ENCODE data around the gene MYO1G.
"Not testable (repeated sequence)": the region's sequence is repeated elsewhere in the genome, so short reads cannot be mapped to it uniquely, and the experiment has no call there.

MYO1G gene

DNA sequence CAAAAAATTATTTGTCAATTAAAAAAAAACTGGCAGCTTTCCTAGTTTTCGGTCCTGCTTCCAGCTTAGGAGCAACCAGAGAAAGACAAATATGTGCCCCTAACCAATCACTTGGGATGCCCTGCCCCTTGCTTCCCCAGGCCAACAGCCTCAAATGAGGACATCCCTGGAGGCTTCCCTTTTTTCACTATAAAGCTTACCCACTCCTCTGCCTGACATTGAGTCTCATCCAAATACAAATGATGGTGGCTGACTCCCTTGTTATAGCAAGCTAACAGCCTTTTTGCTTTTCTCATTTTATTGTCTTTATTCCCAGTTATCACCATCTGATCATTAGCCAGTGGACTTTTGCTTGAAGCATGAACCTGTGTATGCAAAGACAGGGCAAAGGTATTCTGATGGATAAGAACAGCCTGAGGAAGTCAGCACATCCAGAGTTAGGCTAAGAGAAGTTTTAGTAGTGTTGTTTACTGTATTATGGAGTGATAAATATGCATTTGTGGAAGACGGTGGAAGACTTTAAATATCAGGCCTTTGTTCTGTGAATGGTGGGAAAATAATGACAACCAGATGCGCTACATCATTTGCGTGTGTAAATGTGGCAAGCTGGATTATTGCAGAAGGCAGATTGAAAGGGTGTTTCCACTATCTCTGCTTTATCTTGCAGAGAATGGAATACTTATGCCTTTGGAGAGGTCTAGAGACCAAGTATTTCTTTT lies 19.5 kb upstream of the MYO1G start:
- peaks cover 6% of the 10 kb centered on the region for H3K36me3 ChIP-seq (ENCODE audit: insufficient read depth, low read length)

DNA sequence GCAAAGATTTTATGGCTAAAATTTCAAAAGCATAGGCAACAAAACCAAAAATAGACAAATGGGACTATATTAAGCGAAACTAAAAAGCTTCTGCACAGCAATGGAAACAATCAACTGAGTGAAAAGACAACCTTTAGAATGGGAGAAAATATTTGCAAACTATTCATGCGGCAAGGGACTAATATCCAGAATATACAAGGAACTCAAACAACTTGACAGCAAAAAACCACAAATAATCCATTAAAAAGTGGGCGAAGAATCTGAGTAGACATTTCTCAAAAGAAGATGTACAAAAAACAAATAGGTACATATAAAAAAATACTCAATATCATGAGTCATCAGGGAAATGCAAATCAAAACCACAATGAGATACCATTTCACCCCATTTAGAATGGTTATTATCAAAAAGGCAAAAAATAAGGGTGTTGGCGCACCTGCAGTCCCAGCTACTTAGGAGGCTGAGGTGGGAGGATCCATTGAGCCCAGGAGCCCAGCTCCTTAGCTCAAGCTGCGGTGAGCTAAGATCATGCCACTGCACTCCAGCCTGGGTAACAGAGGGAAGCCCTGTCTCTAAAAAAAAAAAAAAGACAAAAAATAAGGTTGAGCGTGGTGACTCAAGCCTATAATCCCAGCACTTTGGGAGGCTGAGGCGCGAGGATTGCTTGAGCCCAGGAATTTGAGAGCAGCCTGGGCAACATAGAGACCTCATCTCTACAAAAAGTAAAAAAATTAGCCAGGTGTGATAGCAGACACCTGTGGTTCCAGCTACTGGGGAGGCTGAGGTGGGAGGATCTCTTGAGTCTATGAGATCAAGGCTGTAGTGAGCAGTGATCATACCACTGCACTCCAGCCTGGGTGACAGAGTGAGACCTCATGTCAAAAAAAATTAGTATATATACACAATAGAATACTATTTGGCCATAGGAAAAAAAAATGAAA lies 17.0 kb upstream of the MYO1G start:
- TF ChIP-seq, protein P1, sequence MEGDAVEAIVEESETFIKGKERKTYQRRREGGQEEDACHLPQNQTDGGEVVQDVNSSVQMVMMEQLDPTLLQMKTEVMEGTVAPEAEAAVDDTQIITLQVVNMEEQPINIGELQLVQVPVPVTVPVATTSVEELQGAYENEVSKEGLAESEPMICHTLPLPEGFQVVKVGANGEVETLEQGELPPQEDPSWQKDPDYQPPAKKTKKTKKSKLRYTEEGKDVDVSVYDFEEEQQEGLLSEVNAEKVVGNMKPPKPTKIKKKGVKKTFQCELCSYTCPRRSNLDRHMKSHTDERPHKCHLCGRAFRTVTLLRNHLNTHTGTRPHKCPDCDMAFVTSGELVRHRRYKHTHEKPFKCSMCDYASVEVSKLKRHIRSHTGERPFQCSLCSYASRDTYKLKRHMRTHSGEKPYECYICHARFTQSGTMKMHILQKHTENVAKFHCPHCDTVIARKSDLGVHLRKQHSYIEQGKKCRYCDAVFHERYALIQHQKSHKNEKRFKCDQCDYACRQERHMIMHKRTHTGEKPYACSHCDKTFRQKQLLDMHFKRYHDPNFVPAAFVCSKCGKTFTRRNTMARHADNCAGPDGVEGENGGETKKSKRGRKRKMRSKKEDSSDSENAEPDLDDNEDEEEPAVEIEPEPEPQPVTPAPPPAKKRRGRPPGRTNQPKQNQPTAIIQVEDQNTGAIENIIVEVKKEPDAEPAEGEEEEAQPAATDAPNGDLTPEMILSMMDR (IDR thresholded peaks at IDR 0.05; ENCODE audit: borderline replicate concordance, extremely low read depth, low read length, poor library complexity, severe bottlenecking), result no peak
- no peak for TF ChIP-seq EZH2 (IDR thresholded peaks at IDR 0.05; ENCODE audit: borderline replicate concordance, low read depth, low read length, severe bottlenecking)
- H3K79me2 ChIP-seq (ENCODE audit: insufficient read depth, low read length), result peaks cover 7% of the 10 kb centered on the region
- no peaks in the 10 kb centered on the region for H3K9me3 ChIP-seq (ENCODE audit: insufficient read depth, low read length, severe bottlenecking)
- no peak overlapping the region for H2AFZ ChIP-seq (ENCODE audit: low read depth, low read length)
- H4K20me1 ChIP-seq (ENCODE audit: insufficient read depth, low read length), result 0 out of 2 replicates have a peak, but pooled peaks cover 3% of the 10 kb centered on the region
- H3K4me2 ChIP-seq (ENCODE audit: insufficient read depth, low read length), result no peak overlapping the region
- no peak for ATAC-seq (ENCODE audit: insufficient read depth, low read depth)
- no peaks in the 10 kb centered on the region for H3K36me3 ChIP-seq (ENCODE audit: insufficient read depth, low read length)
- H3K4me1 ChIP-seq (ENCODE audit: insufficient read depth, low read length), result peaks cover 26% of the 10 kb centered on the region
- no peak for DNase-seq
- H3K9ac ChIP-seq (ENCODE audit: low read depth, low read length), result no peak overlapping the region
- H3K27me3 ChIP-seq (ENCODE audit: insufficient read depth, low read length, poor library complexity), result no peaks in the 10 kb centered on the region
- no peak overlapping the region for H3K27ac ChIP-seq (ENCODE audit: low read length)
- H3K4me3 ChIP-seq (ENCODE audit: low read depth in 1 of 2, low read length in 2 of 2), result no peak overlapping the region

More for the DNA sequence above, 19.5 kb upstream of the MYO1G start:
- peak overlapping the region; percentile 60 to 68; a peak in 3 of 4 replicates for H3K4me3 ChIP-seq (ENCODE audit: low read depth in 1 of 2, low read length in 2 of 2)
- H3K4me1 ChIP-seq (ENCODE audit: insufficient read depth, low read length), result peaks cover 45% of the 10 kb centered on the region
- ATAC-seq (ENCODE audit: insufficient read depth, low read depth) (no peak), DNase-seq (no peak)
- peak overlapping the region; percentile 78 for H3K4me2 ChIP-seq (ENCODE audit: insufficient read depth, low read length)
- TF ChIP-seq EZH2 (IDR thresholded peaks at IDR 0.05; ENCODE audit: borderline replicate concordance, low read depth, low read length, severe bottlenecking), result no peak
- TF ChIP-seq, protein P1 (IDR thresholded peaks at IDR 0.05; ENCODE audit: borderline replicate concordance, extremely low read depth, low read length, poor library complexity, severe bottlenecking), result no peak
- H3K9ac ChIP-seq (ENCODE audit: low read depth, low read length), result peak overlapping the region; percentile 69
- H3K79me2 ChIP-seq (ENCODE audit: insufficient read depth, low read length), result peaks cover 31% of the 10 kb centered on the region
- no peaks in the 10 kb centered on the region for H3K9me3 ChIP-seq (ENCODE audit: insufficient read depth, low read length, severe bottlenecking)
- peak overlapping the region; percentile 88 for H3K27ac ChIP-seq (ENCODE audit: low read length)
- H4K20me1 ChIP-seq (ENCODE audit: insufficient read depth, low read length), result peaks cover 20% of the 10 kb centered on the region
- no peaks in the 10 kb centered on the region for H3K27me3 ChIP-seq (ENCODE audit: insufficient read depth, low read length, poor library complexity)
- peak overlapping the region; percentile 34 for H2AFZ ChIP-seq (ENCODE audit: low read depth, low read length)

DNA sequence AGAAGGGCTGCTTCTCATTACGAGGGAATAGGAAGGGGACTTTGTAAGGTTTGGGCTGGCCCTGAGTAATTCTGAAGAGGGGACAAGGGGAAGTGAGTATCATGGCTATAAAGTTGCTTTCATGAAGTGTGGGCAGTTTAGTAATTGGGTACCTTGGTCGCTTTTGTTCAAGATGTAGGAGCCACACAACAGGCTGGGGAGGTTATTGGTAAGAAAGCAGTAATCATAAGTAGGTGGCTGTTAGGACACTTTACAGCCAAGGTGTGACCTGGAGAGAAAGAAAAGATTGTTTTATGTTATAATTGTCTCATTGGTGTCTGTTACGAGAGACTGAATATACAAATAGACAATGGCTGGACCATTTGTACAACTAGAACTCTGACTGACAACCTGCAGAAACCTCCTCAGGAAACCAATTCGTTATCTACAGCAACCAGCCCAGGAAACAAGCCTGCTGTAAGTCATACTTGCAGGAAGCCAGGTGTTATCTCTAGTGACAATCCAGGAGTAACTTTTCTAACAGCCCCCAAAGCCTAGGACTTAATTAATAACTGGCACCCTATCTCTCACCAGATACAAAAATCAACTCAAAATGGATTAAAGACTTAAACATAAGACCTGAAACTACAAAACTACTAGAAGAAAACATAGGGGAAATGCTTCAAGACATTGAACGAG lies 16.2 kb upstream of the MYO1G start:
- no peak overlapping the region for H3K27ac ChIP-seq (ENCODE audit: low read length)

DNA sequence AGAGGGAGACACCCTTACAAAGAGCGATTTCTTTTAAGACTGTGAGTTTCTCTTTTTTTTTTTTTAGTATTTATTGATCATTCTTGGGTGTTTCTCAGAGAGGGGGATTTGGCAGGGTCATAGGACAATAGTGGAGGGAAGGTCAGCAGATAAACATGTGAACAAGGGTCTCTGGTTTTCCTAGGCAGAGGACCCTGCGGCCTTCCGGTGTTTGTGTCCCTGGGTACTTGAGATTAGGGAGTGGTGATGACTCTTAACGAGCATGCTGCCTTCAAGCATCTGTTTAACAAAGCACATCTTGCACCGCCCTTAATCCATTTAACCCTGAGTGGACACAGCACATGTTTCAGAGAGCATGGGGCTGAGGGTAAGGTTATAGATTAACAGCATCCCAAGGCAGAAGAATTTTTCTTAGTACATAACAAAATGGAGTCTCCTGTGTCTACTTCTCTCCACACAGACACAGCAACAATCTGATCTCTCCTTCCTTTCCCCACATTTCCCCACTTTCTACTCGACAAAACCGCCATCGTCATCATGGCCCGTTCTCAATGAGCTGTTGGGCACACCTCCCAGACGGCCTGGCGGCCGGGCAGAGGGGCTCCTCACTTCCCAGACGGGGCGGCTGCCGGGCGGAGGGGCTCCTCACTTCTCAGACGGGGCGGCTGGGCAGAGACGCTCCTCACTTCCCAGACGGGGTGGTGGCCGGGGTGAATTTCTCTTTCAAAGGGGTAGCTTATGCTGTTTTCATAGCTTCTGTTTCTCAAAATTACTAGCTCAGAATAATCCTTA lies 13.4 kb upstream of the MYO1G start:
- H3K4me2 ChIP-seq (ENCODE audit: insufficient read depth, low read length); H3K79me2 ChIP-seq (ENCODE audit: insufficient read depth, low read length); H3K9ac ChIP-seq (ENCODE audit: low read depth, low read length); ATAC-seq (ENCODE audit: insufficient read depth, low read depth); DNase-seq; H3K9me3 ChIP-seq (ENCODE audit: insufficient read depth, low read length, severe bottlenecking); H2AFZ ChIP-seq (ENCODE audit: low read depth, low read length); H3K27me3 ChIP-seq (ENCODE audit: insufficient read depth, low read length, poor library complexity); H4K20me1 ChIP-seq (ENCODE audit: insufficient read depth, low read length); H3K27ac ChIP-seq (ENCODE audit: low read length); H3K36me3 ChIP-seq (ENCODE audit: insufficient read depth, low read length); H3K4me3 ChIP-seq (ENCODE audit: low read depth in 1 of 2, low read length in 2 of 2): not testable (repeated sequence)
- peaks cover 17% of the 10 kb centered on the region for H3K4me1 ChIP-seq (ENCODE audit: insufficient read depth, low read length)

More for the DNA sequence above, 16.2 kb upstream of the MYO1G start:
- no peak overlapping the region for H3K9ac ChIP-seq (ENCODE audit: low read depth, low read length)
- DNase-seq (no peak), ATAC-seq (ENCODE audit: insufficient read depth, low read depth) (no peak)
- no peaks in the 10 kb centered on the region for H4K20me1 ChIP-seq (ENCODE audit: insufficient read depth, low read length)
- no peaks in the 10 kb centered on the region for H3K36me3 ChIP-seq (ENCODE audit: insufficient read depth, low read length)
- no peak for TF ChIP-seq EZH2 (IDR thresholded peaks at IDR 0.05; ENCODE audit: borderline replicate concordance, low read depth, low read length, severe bottlenecking)
- TF ChIP-seq, protein P1 (IDR thresholded peaks at IDR 0.05; ENCODE audit: borderline replicate concordance, extremely low read depth, low read length, poor library complexity, severe bottlenecking), result no peak
- H2AFZ ChIP-seq (ENCODE audit: low read depth, low read length), result no peak overlapping the region
- H3K79me2 ChIP-seq (ENCODE audit: insufficient read depth, low read length), result peaks cover 2% of the 10 kb centered on the region; the same call in 1 of the 2 replicates
- H3K4me2 ChIP-seq (ENCODE audit: insufficient read depth, low read length), result no peak overlapping the region
- no peak overlapping the region for H3K4me3 ChIP-seq (ENCODE audit: low read depth in 1 of 2, low read length in 2 of 2)
- no peaks in the 10 kb centered on the region for H3K27me3 ChIP-seq (ENCODE audit: insufficient read depth, low read length, poor library complexity)
- H3K4me1 ChIP-seq (ENCODE audit: insufficient read depth, low read length), result peaks cover 26% of the 10 kb centered on the region
- no peaks in the 10 kb centered on the region for H3K9me3 ChIP-seq (ENCODE audit: insufficient read depth, low read length, severe bottlenecking)

Data from DND-41 (cell line).